ENCODE measurements around the gene KCTD1. TPM values are rescaled to one million over a fixed set of nuclear protein-coding genes. Genes with fewer than 3 reads are reported as not detected.

Gene KCTD1
- polyA plus RNA-seq, 1 of the 3 experiments (the other 2 are of a cell fraction), result 12.8 TPM

DNA sequence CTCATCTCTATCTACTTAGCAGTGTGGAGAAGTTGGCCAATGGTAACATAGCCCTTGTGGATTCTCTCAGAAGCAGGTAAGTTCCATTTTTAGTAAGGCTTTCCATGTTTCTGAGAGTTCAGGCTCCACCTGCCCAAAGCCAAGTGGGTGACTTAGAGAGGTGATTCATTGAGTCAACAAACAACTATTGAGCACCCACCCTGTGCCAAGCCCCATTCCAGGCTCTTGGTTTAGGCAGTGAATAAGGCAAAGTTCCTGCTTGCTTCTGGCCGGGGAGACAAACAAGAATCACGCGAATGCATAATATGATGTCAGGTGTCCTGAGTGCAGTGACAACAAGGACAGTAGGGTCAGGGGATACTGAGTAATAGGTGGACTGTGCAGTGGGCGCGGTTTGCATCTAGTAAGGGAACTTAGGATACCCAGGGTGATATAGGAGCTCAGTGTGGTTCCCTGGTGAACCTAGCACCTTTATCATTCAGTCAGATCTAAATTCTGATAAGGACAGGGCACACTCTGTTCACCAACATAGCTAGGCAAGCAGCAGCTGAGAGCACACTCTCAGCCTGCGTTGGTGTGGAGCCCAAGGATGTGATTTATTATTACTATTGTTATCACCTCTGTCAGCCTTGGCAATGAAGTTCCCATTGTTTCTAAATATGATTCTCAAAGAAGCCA is 31.7 kb upstream of the KCTD1 start:
- WGBS (ENCODE audit: low lambda C conversion rate), result 90% methylated on average over 6 of the region's 6 CpGs
- no peak overlapping the region for H3K4me3 ChIP-seq (ENCODE audit: low read depth in 2 of 2, low read length in 1 of 2)
- ChIA-PET CTCF (no interaction called here), POLR2A (no interaction called here)
- H3K79me2 ChIP-seq (ENCODE audit: insufficient read depth), result no peaks in the 10 kb centered on the region
- no peaks in the 10 kb centered on the region for H3K9me3 ChIP-seq
- DNase-seq, result no peak
- H2AFZ ChIP-seq (ENCODE audit: low read depth), result no peak overlapping the region
- H3K27me3 ChIP-seq (ENCODE audit: insufficient read depth), result no peaks in the 10 kb centered on the region
- no peak overlapping the region for H3K27ac ChIP-seq (ENCODE audit: low read depth in 2 of 2, low read length in 1 of 2)
- no peak overlapping the region for H3K9ac ChIP-seq
- H4K20me1 ChIP-seq (ENCODE audit: insufficient read depth), result no peaks in the 10 kb centered on the region
- no peak overlapping the region for H3K4me2 ChIP-seq
- H3K4me1 ChIP-seq (ENCODE audit: control insufficient read depth in 1 of 2, insufficient read depth in 2 of 2, low read depth in 1 of 2, low read length in 1 of 2), result peaks cover 0 to 7% of the 10 kb centered on the region in 2 experiments; a peak in 2 of 4 replicates
- TF ChIP-seq GABPA (IDR thresholded peaks at IDR 0.05; ENCODE audit: low read depth), result no peak
- TF ChIP-seq, protein P1, sequence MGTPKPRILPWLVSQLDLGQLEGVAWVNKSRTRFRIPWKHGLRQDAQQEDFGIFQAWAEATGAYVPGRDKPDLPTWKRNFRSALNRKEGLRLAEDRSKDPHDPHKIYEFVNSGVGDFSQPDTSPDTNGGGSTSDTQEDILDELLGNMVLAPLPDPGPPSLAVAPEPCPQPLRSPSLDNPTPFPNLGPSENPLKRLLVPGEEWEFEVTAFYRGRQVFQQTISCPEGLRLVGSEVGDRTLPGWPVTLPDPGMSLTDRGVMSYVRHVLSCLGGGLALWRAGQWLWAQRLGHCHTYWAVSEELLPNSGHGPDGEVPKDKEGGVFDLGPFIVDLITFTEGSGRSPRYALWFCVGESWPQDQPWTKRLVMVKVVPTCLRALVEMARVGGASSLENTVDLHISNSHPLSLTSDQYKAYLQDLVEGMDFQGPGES (IDR thresholded peaks at IDR 0.05; ENCODE audit: low read depth, low read length), result no peak
- no peak for TF ChIP-seq MXI1 (IDR thresholded peaks at IDR 0.05; ENCODE audit: low read depth, low read length)
- no peak for TF ChIP-seq YY1 (IDR thresholded peaks at IDR 0.05; ENCODE audit: low read depth)
- TF ChIP-seq RCOR1 (IDR thresholded peaks at IDR 0.05; ENCODE audit: low read length), result no peak
- no peak for TF ChIP-seq RXRA (IDR thresholded peaks at IDR 0.05; ENCODE audit: borderline replicate concordance, low read depth)
- TF ChIP-seq, protein P2, sequence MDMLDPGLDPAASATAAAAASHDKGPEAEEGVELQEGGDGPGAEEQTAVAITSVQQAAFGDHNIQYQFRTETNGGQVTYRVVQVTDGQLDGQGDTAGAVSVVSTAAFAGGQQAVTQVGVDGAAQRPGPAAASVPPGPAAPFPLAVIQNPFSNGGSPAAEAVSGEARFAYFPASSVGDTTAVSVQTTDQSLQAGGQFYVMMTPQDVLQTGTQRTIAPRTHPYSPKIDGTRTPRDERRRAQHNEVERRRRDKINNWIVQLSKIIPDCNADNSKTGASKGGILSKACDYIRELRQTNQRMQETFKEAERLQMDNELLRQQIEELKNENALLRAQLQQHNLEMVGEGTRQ (IDR thresholded peaks at IDR 0.05; ENCODE audit: borderline replicate concordance, low read depth, low read length), result no peak
- no peak for TF ChIP-seq TAF1 (IDR thresholded peaks at IDR 0.05; ENCODE audit: borderline replicate concordance, low read depth, low read length)
- TF ChIP-seq, protein P3, sequence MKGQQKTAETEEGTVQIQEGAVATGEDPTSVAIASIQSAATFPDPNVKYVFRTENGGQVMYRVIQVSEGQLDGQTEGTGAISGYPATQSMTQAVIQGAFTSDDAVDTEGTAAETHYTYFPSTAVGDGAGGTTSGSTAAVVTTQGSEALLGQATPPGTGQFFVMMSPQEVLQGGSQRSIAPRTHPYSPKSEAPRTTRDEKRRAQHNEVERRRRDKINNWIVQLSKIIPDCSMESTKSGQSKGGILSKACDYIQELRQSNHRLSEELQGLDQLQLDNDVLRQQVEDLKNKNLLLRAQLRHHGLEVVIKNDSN (IDR thresholded peaks at IDR 0.05; ENCODE audit: borderline replicate concordance, low read depth), result no peak
- no peak for TF ChIP-seq CHD2 (IDR thresholded peaks at IDR 0.05; ENCODE audit: low read length, partially characterized antibody)
- TF ChIP-seq GATA2 (CRISPR knock-in tag; IDR thresholded peaks at IDR 0.05), result no peak
- TF ChIP-seq RFX5 (IDR thresholded peaks at IDR 0.05; ENCODE audit: low read length), result no peak
- TF ChIP-seq JUND (IDR thresholded peaks at IDR 0.05), result no peak
- TF ChIP-seq NFIC (IDR thresholded peaks at IDR 0.05; ENCODE audit: borderline replicate concordance), result no peak
- no peak for TF ChIP-seq POLR2AphosphoS5 (IDR thresholded peaks at IDR 0.05; ENCODE audit: low read depth, low read length)
- no peak for TF ChIP-seq MEF2A (IDR thresholded peaks at IDR 0.05; ENCODE audit: borderline replicate concordance, low read depth)
- TF ChIP-seq, protein P4, sequence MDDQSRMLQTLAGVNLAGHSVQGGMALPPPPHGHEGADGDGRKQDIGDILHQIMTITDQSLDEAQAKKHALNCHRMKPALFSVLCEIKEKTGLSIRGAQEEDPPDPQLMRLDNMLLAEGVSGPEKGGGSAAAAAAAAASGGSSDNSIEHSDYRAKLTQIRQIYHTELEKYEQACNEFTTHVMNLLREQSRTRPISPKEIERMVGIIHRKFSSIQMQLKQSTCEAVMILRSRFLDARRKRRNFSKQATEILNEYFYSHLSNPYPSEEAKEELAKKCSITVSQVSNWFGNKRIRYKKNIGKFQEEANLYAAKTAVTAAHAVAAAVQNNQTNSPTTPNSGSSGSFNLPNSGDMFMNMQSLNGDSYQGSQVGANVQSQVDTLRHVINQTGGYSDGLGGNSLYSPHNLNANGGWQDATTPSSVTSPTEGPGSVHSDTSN (IDR thresholded peaks at IDR 0.05), result no peak
- TF ChIP-seq EZH2phosphoT487 (IDR thresholded peaks at IDR 0.05; ENCODE audit: borderline replicate concordance, low read depth), result no peak
- no peaks in the 10 kb centered on the region for H3F3A ChIP-seq (replicated peaks; ENCODE audit: insufficient read depth)
- no peaks in the 10 kb centered on the region for H3K9me2 ChIP-seq
- no peaks in the 10 kb centered on the region for H3K36me3 ChIP-seq (replicated peaks in 1 of 2; ENCODE audit: control insufficient read depth in 1 of 2, insufficient read depth in 2 of 2, low read length in 1 of 2)
